Right lobe of liver (tissue), 4 donors: Measurements from ENCODE around the gene GSTM2.

Experiments used
- POLR2A ChIP-seq: fragments of 450-650 bp; IDR thresholded peaks from one replicate; pipeline ENCODE4 v1.6.1; 2017; ENCODE audit warnings: antibody characterized with exemption, mild to moderate bottlenecking
- TF ChIP-seq, protein P1 (sequence below), 4 donors: fragments of 200-600 bp in 3 of 4; fragments of 450-650 bp in 1 of 4; IDR thresholded peaks; one replicate each; pipeline versions ENCODE4 v1.5.1 to v1.8.0; 2016 to 2022; ENCODE audit warnings: antibody characterized with exemption in 4 of 4, mild to moderate bottlenecking in 2 of 4
- donor health status: DM: no; HTN: no; CAD: no.
- donor health status: DM: no; HTN: no; CAD: no.
- donor health status: DM: no; HTN: yes; CAD: no.

DNA sequence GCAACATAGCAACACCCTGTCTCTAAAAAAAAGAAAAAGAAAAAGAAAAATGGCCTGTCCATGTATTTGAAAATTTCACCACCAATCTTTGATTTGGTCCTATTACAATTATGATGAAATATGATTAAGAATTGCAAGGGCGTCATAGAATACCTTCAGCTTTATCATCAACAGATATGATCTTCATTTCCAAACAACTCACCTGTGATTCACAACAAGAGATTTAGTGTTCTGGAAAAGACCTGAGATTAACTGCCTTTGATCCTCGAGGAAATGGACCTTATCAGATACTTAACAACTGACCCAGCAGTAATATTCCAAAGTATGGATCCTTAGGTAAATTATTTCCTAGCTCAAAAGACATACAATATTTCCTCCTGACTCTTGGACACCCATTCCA lies 15.5 kb upstream of the GSTM2 start:
- TF ChIP-seq, protein P1, sequence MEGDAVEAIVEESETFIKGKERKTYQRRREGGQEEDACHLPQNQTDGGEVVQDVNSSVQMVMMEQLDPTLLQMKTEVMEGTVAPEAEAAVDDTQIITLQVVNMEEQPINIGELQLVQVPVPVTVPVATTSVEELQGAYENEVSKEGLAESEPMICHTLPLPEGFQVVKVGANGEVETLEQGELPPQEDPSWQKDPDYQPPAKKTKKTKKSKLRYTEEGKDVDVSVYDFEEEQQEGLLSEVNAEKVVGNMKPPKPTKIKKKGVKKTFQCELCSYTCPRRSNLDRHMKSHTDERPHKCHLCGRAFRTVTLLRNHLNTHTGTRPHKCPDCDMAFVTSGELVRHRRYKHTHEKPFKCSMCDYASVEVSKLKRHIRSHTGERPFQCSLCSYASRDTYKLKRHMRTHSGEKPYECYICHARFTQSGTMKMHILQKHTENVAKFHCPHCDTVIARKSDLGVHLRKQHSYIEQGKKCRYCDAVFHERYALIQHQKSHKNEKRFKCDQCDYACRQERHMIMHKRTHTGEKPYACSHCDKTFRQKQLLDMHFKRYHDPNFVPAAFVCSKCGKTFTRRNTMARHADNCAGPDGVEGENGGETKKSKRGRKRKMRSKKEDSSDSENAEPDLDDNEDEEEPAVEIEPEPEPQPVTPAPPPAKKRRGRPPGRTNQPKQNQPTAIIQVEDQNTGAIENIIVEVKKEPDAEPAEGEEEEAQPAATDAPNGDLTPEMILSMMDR (IDR thresholded peaks at IDR 0.05) = no peak
- no peak for TF ChIP-seq POLR2A
